Measurements from ENCODE around the gene CRISPLD2. TPM values are rescaled to one million over a fixed set of nuclear protein-coding genes. Genes with fewer than 3 reads are reported as not detected.

The CRISPLD2 gene
- polyA plus RNA-seq, 1 donor from 2014 or later: 0.06 TPM

DNA sequence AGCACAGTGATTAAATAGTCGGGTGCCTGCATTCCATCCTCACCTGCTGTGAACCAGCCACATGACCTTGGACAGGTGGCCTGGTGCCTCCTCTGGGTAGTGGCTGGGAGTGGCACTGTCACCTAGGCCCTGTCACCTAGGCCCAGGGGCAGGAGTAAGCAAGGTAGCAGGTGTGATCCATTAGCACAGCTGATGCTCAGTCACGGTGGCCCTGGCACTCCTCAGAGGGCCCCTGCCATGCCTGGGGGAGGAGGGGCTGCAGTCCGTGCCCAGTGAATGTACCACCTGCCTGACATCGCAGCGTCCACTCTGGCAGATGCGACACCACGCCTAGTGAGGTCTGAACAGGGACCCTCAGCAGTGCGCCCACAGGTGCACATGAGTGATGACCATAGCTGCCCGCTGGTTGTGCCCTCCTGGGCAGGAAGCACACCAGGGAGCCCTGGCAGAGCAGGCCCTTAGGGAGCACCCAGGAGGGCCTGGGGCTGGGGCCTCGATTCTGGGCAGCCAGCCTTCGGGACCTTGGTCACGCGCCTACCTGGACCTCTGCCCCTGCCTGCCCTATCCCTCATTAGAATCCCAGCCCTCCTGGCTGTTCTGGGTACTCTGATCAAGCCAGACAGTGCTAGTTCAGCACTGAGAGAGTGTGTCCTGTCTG is 33.1 kb upstream of the CRISPLD2 start:
- H3K4me2 ChIP-seq (ENCODE audit: low read length): no peak overlapping the region
- no peaks in the 10 kb centered on the region for H4K20me1 ChIP-seq (ENCODE audit: insufficient read depth)
- no peak overlapping the region for H3K27ac ChIP-seq (ENCODE audit: low read length)
- H3K79me2 ChIP-seq (replicated peaks; ENCODE audit: insufficient read depth, low read length): no peaks in the 10 kb centered on the region
- TF ChIP-seq EZH2 (IDR thresholded peaks at IDR 0.05; ENCODE audit: borderline replicate concordance, insufficient read depth, low read length, poor library complexity, severe bottlenecking) (no peak), EP300 (conservative IDR thresholded peaks at IDR 0.05; ENCODE audit: poor library complexity, severe bottlenecking) (no peak), TAF1 (IDR thresholded peaks at IDR 0.05; ENCODE audit: low read depth) (no peak), RAD21 (conservative IDR thresholded peaks at IDR 0.05) (no peak), POLR2AphosphoS5 (IDR thresholded peaks at IDR 0.05) (no peak), MXI1 (conservative IDR thresholded peaks at IDR 0.05; ENCODE audit: poor library complexity, severe bottlenecking) (no peak), SMC3 (conservative IDR thresholded peaks at IDR 0.05; ENCODE audit: poor library complexity) (no peak)
- TF ChIP-seq, protein P1, sequence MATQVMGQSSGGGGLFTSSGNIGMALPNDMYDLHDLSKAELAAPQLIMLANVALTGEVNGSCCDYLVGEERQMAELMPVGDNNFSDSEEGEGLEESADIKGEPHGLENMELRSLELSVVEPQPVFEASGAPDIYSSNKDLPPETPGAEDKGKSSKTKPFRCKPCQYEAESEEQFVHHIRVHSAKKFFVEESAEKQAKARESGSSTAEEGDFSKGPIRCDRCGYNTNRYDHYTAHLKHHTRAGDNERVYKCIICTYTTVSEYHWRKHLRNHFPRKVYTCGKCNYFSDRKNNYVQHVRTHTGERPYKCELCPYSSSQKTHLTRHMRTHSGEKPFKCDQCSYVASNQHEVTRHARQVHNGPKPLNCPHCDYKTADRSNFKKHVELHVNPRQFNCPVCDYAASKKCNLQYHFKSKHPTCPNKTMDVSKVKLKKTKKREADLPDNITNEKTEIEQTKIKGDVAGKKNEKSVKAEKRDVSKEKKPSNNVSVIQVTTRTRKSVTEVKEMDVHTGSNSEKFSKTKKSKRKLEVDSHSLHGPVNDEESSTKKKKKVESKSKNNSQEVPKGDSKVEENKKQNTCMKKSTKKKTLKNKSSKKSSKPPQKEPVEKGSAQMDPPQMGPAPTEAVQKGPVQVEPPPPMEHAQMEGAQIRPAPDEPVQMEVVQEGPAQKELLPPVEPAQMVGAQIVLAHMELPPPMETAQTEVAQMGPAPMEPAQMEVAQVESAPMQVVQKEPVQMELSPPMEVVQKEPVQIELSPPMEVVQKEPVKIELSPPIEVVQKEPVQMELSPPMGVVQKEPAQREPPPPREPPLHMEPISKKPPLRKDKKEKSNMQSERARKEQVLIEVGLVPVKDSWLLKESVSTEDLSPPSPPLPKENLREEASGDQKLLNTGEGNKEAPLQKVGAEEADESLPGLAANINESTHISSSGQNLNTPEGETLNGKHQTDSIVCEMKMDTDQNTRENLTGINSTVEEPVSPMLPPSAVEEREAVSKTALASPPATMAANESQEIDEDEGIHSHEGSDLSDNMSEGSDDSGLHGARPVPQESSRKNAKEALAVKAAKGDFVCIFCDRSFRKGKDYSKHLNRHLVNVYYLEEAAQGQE (IDR thresholded peaks at IDR 0.05; ENCODE audit: borderline replicate concordance): no peak
- TF ChIP-seq, protein P2, sequence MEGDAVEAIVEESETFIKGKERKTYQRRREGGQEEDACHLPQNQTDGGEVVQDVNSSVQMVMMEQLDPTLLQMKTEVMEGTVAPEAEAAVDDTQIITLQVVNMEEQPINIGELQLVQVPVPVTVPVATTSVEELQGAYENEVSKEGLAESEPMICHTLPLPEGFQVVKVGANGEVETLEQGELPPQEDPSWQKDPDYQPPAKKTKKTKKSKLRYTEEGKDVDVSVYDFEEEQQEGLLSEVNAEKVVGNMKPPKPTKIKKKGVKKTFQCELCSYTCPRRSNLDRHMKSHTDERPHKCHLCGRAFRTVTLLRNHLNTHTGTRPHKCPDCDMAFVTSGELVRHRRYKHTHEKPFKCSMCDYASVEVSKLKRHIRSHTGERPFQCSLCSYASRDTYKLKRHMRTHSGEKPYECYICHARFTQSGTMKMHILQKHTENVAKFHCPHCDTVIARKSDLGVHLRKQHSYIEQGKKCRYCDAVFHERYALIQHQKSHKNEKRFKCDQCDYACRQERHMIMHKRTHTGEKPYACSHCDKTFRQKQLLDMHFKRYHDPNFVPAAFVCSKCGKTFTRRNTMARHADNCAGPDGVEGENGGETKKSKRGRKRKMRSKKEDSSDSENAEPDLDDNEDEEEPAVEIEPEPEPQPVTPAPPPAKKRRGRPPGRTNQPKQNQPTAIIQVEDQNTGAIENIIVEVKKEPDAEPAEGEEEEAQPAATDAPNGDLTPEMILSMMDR (IDR thresholded peaks at IDR 0.05; ENCODE audit: poor library complexity, severe bottlenecking): no peak
- H3K9ac ChIP-seq (ENCODE audit: low read length): no peak overlapping the region
- no peaks in the 10 kb centered on the region for H3K36me3 ChIP-seq (ENCODE audit: insufficient read depth, low read length)
- H3K9me2 ChIP-seq (ENCODE audit: insufficient read depth, low read length): no peaks in the 10 kb centered on the region
- H3K9me3 ChIP-seq (ENCODE audit: low read length): no peaks in the 10 kb centered on the region
- no peaks in the 10 kb centered on the region for H3F3A ChIP-seq (ENCODE audit: insufficient read depth, low read length, poor library complexity, severe bottlenecking)
- H3K27me3 ChIP-seq (ENCODE audit: insufficient read depth, low read depth, low read length): no peaks in the 10 kb centered on the region
- H3K4me3 ChIP-seq (ENCODE audit: low read length): no peak overlapping the region
- H2AFZ ChIP-seq (ENCODE audit: low read depth, low read length): no peak overlapping the region

DNA sequence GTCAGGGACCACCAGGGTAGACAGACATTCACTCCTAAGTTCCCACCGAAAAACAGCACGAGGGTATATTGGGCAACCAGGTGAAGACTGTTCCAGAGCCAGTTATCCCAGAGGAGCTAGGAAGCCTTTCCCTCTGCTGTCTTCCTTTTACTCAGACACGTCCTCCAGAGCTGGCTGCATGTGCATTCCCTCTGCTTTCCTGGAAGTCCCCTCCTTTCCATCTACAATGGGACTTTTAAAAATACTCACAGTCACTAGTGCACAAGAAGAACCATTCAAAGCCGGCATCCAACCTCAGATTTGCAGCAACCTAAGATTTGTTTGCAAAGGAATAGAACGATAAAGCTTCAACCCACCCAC is 32.5 kb upstream of the CRISPLD2 start:
- Histone ChIP-seq H3K27ac (ENCODE audit: low read length) (no peak overlapping the region), H3F3A (ENCODE audit: insufficient read depth, low read length, poor library complexity, severe bottlenecking) (no peaks in the 10 kb centered on the region), H3K27me3 (ENCODE audit: insufficient read depth, low read depth, low read length) (no peaks in the 10 kb centered on the region), H3K9ac (ENCODE audit: low read length) (no peak overlapping the region), H3K79me2 (replicated peaks; ENCODE audit: insufficient read depth, low read length) (no peaks in the 10 kb centered on the region), H3K36me3 (ENCODE audit: insufficient read depth, low read length) (no peaks in the 10 kb centered on the region), H3K4me3 (ENCODE audit: low read length) (no peak overlapping the region), H3K4me2 (ENCODE audit: low read length) (no peak overlapping the region), H4K20me1 (ENCODE audit: insufficient read depth) (no peaks in the 10 kb centered on the region), H3K9me3 (ENCODE audit: low read length) (no peaks in the 10 kb centered on the region), H2AFZ (ENCODE audit: low read depth, low read length) (no peak overlapping the region), H3K9me2 (ENCODE audit: insufficient read depth, low read length) (no peaks in the 10 kb centered on the region)
- TF ChIP-seq EZH2 (IDR thresholded peaks at IDR 0.05; ENCODE audit: borderline replicate concordance, insufficient read depth, low read length, poor library complexity, severe bottlenecking) (no peak), SMC3 (conservative IDR thresholded peaks at IDR 0.05; ENCODE audit: poor library complexity) (no peak), MXI1 (conservative IDR thresholded peaks at IDR 0.05; ENCODE audit: poor library complexity, severe bottlenecking) (no peak), POLR2AphosphoS5 (IDR thresholded peaks at IDR 0.05) (no peak), TAF1 (IDR thresholded peaks at IDR 0.05; ENCODE audit: low read depth) (no peak)
- TF ChIP-seq, protein P2 (IDR thresholded peaks at IDR 0.05; ENCODE audit: poor library complexity, severe bottlenecking): no peak
